ENCODE data around the gene MIGA2.

MIGA2 gene

GRCh38 chr9:129076640-129077037 is 40.2 kb downstream of the MIGA2 start:
- DNase-seq: no peak

DNA sequence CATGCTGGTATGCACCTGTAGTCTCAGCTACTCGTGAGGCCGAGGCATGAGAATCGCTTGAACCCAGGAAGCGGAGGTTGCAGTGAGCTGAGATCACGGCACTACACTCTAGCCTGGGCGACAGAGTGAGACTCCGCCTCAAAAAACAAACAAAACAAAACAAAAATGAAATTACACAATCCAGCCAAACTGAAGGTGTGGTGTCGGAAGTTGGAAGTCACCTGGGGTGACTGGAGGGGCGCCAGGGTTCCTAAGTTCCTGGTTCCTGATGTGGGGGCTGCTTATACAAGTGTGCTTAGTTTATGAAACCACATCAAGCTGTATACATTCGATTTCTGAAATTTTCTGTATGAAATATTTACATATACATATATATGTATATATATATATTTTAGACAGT is 40.8 kb downstream of the MIGA2 start:
- DNase-seq: no peak

DNA sequence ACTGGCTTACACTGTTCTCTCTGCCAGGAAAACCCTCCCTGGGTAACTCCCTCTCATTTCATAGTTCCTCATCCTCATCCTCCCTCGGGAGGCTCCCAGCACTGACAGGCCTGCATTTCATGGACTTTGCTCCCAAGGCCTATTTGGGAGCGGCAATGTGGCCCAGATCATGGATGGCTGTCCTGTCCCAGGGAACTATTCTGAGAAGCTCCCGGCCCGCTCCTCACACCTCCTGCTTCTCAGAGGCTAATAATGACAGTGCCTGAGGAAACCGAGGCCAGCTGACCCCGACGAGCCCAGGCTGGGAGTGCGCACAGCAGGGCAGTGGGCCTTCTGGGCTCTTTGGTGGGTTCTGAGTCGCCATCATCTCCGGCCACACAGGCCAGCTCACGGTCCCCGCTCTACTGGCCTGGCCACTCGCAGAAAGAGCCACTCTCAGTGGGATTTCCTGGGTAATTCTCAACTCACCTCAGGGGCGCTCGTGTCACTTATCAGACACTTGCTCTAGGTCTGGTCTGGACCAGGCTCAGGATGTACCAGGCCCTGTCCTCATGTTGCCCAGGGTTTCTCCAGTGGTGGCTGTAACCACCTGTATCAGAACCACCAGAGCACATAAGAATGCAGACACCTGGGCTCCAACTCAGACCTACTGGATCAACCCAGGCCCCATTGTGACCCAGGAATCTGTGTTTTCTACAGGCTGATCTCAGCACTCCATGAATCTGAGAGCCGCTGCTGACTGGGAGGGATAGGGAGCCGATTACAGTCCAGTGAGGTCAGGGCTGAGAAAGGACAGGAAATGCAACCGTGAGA is 42.5 kb downstream of the MIGA2 start:
- no peak for DNase-seq

DNA sequence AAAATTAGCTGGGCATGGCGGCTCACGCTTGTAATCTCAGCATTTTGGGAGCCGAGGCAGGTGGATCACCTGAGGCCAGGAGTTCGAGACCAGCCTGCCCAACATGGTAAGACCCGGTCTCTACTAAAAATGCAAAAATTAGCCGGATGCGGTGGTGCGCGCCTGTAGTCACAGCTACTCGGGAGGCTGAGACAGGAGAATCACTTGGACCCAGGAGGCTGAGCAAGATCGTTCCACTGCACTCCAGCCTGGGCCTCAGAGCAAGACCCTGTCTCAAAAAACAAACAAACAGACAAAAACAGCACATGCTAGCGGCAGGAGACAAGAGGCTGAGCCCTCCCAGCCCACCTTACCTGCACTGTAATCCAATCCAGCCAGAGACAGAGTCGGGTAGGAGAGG is 43.4 kb downstream of the MIGA2 start:
- no peak for DNase-seq

GRCh38 chr9:129080298-129080600 is 43.8 kb downstream of the MIGA2 start:
- no peak for DNase-seq

- DNase-seq: peak; percentile 99
Observed at GRCh38 chr9:129080601-129081387, 44.4 kb downstream of the MIGA2 start, which contains the start of gene DOLPP1. DOLPP1 (plus strand) TSS chr9:129081111; CDS start chr9:129081132, 21 bp downstream.

- no peak for DNase-seq
Observed at GRCh38 chr9:129081388-129081904, 45.0 kb downstream of the MIGA2 start.

GRCh38 chr9:129084087-129084486 is 47.7 kb downstream of the MIGA2 start:
- no peak for DNase-seq

- no peak for DNase-seq
Observed at GRCh38 chr9:129089246-129089645, 52.8 kb downstream of the MIGA2 start.

DNA sequence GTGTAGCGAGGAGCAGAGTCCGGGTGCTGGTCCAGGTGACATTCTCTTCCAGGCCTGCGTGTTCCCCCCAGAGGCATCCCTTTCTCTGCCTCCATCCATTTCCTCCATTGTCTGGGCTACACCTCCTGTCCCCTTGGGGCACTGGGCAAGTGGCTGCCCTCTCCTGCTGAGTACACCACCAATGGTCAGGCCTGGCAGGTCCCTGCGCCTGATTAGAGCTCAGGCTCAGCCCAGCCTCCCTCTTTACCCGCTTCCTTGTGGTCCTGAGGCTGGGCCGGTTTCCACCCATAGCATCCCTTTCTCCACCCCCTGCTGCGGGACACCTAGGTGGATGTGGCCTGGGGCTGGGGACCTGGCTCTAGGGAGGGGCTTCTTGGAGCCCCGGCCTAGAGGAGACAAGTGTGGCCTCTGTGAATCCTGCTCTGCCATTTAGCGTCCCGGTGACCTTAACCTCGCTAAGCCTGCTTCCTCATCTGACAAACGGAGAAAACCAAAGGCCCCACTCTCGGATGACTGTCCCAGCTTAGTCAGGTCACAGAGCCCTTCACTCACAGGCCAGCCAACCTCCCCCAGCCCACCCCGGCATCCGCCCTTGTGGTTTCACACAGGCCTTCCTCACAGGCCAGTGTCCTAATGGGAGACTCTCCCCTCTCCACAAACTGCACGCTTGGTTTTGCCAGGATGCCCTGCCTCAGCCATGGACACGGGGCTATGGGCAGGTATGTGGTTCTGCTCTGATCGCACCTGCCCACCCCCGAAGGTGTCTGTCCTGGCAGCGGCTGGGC is 57.4 kb downstream of the MIGA2 start:
- no peak for DNase-seq

- DNase-seq: no peak
Observed at GRCh38 chr9:129094387-129095169, 58.2 kb downstream of the MIGA2 start.

- DNase-seq: no peak
Observed at GRCh38 chr9:129095170-129095667, 58.8 kb downstream of the MIGA2 start.

DNA sequence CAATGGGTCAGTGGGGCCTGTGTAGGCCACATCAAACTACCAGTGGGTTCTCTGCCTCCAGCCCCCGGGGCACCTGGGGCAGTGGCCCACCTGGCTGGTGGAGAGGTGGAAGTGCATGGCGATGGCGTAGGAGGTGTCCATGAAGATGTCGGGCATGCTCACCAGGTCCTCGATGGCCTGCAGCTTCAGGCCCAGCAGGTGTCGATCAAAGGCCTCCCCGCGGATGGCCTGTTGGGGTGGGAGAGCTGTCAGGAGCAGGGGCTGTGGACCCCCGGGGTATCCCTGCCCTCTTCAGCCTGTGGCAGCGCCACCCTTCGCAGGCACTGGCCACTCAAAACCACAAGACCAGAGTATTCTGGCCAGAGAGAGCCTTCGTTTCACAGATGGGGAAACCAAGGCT is 59.5 kb downstream of the MIGA2 start:
- no peak for DNase-seq

DNA sequence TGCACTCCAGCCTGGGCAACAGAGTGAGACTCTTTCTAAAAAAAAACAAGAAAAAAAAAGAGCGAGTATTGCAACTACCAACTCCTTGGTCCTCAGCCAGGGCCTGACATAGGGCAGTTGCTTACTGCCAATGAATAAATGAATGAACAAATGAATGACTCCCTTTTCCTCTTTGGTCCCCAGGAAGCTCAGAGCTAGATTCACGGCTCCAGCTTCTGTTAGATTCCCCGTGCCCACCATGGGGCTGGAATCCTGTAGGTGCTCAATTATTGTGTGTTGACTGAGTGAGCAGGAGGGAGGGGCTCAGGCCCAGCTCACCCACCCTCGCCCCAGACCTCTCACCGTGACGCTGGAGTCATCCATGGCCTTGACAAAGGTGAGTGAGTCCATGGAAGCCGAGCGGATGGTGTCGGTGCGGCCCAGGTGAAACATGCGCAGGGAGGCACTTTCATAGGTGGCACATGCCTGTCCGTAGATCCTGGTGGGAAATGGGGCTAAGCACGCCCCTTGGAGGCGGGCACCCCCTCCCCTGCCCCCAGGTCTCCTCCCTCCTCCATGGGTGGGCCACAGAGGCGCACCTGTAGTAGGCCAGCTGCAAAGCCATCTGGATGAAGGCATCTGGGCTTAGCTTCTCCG is 61.4 kb downstream of the MIGA2 start:
- DNase-seq: no peak

DNA sequence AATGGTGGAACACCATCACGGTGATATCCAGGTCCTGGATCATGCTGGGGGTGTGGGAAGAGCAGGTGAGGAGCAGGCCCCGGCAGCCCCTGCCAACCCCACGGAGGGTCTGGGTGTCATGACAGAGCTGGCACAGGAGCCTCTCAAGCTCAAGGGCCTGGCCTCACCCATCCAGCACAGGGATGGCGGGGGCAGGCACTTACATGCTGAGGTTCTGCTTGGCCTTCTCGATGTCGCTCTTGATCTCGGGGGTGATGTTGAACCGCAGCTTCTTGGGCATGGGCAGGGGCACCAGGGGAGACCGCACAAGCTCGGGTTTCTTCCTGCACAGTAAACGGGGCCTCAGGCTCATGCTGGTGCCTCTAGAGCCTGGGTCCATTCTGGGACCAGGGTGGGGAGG is 61.9 kb downstream of the MIGA2 start:
- DNase-seq: no peak

- no peak for DNase-seq
Observed at GRCh38 chr9:129100383-129101169, 64.2 kb downstream of the MIGA2 start.

GRCh38 chr9:129101279-129101678 is 64.9 kb downstream of the MIGA2 start:
- DNase-seq: no peak

DNA sequence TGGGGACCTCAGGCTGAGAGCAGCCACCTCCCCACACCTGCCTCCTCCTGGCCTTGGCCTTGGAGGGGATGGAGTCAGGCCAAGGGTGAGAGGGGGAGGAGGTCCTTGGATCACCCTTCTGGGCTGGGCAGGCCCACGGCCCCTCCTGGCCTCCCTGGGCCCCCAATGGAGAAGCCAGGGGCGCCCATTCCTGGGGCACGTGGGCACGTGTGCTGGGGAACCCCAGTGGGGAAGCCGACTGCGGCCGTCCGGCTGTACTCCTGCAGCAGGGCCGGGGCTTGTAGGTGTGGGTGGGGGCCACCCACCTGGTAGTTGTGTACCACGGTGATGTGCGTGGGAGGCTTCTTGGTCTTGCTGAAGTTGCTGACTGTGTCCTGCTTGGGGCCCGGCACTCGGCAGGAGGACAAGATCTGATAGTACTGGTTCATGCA is 65.7 kb downstream of the MIGA2 start:
- no peak for DNase-seq

DNA sequence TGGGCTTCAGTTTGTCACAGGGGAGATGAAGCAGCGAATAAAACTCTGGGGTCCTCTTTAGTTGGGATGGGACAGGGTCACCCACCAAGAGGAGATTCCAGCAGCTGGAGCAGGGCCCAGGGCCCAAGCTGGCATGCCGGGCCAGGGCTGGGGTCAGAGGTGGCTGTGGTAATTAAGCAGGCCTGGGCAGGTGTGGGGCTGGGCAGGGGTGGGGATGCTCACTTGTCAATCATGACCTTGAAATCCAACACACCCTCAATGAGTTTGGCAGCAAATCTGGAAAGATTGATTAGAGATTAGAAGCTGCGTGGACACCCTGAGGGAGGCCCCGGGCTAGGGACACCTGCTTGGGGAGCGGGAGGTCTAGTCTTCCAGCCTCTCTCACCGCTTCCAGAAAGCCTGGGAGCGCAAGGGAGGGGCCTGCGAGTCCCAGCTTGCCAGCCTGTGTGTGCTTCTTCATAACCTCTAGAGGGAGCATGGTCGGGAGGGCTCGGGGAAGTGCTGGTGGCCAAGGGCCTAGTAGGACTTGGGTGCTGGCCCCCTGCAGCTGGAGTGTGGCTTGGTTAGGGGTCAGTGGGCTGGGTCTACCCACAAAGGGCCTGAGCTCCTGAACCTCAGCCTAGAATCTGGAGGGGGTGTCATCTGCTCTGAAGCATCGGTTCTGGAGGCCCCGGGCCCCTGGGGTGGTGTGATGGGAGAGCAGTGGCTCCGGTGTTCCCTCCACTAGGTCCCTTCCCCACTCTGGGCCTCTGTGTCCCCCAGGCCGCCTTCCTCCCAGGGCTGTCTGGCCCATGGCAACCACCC is 66.6 kb downstream of the MIGA2 start:
- no peak for DNase-seq

DNA sequence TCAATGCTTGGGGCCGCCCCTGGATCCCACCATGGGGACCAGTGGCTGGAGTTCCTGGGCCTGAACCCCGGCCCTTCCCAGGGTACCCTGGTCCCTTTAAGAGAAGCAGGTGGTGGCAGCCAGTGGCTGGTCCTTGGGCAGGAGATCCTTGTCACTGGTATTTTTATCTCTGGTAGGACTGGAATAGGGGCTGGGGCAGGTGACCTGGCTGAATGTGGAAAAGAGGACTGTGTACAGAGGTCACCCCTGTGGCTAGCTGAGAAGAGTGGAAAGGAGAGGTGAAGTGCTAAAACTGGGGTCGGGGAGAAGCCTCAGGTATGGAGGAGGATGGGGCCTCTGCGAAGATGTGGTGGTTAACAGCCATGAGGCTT is 67.2 kb downstream of the MIGA2 start:
- DNase-seq: no peak

Measured in stimulated activated naive CD4-positive, alpha-beta T cell treated with Interleukin-2 at 50 U/mL for 16 hours (primary cell).